Measurements from ENCODE around the gene SMAD2. TPM values are rescaled to one million over a fixed set of nuclear protein-coding genes. Genes with fewer than 3 reads are reported as not detected.

The SMAD2 gene
- total RNA-seq, 3 donors from 2014 or later: 129 to 147 (median 138) TPM

GRCh38 chr18:47917923-47918610 is 12.4 kb downstream of the SMAD2 start:
- no peak for DNase-seq
- Mint-ChIP-seq H3K4me1 (ENCODE audit: low read depth) (peaks cover 92% of the 10 kb centered on the region), H3K27me3 (ENCODE audit: low read depth) (no peaks in the 10 kb centered on the region), H3K4me3 (peak overlapping the region; percentile 71), H3K9me3 (no peaks in the 10 kb centered on the region), H3K36me3 (ENCODE audit: insufficient read depth) (peaks cover 23% of the 10 kb centered on the region)
- ATAC-seq: peak; percentile 69 to 72

GRCh38 chr18:47915930-47916329 is 14.5 kb downstream of the SMAD2 start:
- H3K36me3 Mint-ChIP-seq (ENCODE audit: insufficient read depth): peaks cover 19% of the 10 kb centered on the region
- H3K4me1 Mint-ChIP-seq (ENCODE audit: low read depth): peaks cover 93% of the 10 kb centered on the region
- DNase-seq (no peak), ATAC-seq (no peak)
- H3K27me3 Mint-ChIP-seq (ENCODE audit: low read depth): no peaks in the 10 kb centered on the region
- no peak overlapping the region for H3K4me3 Mint-ChIP-seq
- no peaks in the 10 kb centered on the region for H3K9me3 Mint-ChIP-seq

- Mint-ChIP-seq H3K4me1 (ENCODE audit: low read depth) (peaks cover 91% of the 10 kb centered on the region), H3K27me3 (ENCODE audit: low read depth) (no peaks in the 10 kb centered on the region), H3K4me3 (no peak overlapping the region), H3K9me3 (no peaks in the 10 kb centered on the region), H3K36me3 (ENCODE audit: insufficient read depth) (peaks cover 18% of the 10 kb centered on the region)
- DNase-seq: no peak
- no peak for ATAC-seq
These were observed 15.2 kb downstream of the SMAD2 start for GRCh38 chr18:47915229-47915628.

GRCh38 chr18:47912794-47913585 is 17.5 kb downstream of the SMAD2 start:
- ATAC-seq (peak; percentile 24 to 36), DNase-seq (no peak)
- peak overlapping the region; percentile 56 for H3K4me3 Mint-ChIP-seq
- H3K4me1 Mint-ChIP-seq (ENCODE audit: low read depth): peaks cover 91% of the 10 kb centered on the region
- H3K27me3 Mint-ChIP-seq (ENCODE audit: low read depth): no peaks in the 10 kb centered on the region
- H3K36me3 Mint-ChIP-seq (ENCODE audit: insufficient read depth): peaks cover 24% of the 10 kb centered on the region
- H3K9me3 Mint-ChIP-seq: no peaks in the 10 kb centered on the region

- peak; percentile 84 to 86 for ATAC-seq
- peaks cover 20% of the 10 kb centered on the region for H3K36me3 Mint-ChIP-seq (ENCODE audit: insufficient read depth)
These were observed 18.1 kb downstream of the SMAD2 start for GRCh38 chr18:47912343-47912742.

GRCh38 chr18:47911877-47912276 is 18.6 kb downstream of the SMAD2 start:
- Mint-ChIP-seq H3K36me3 (ENCODE audit: insufficient read depth) (peaks cover 21% of the 10 kb centered on the region), H3K4me1 (ENCODE audit: low read depth) (peaks cover 91% of the 10 kb centered on the region), H3K27me3 (ENCODE audit: low read depth) (no peaks in the 10 kb centered on the region), H3K9me3 (peaks cover 4% of the 10 kb centered on the region), H3K4me3 (no peak overlapping the region)
- DNase-seq (no peak), ATAC-seq (peak in 1 of 2 donors; percentile 22)

More at GRCh38 chr18:47912343-47912742, 18.1 kb downstream of the SMAD2 start:
- DNase-seq: no peak
- Mint-ChIP-seq H3K27me3 (ENCODE audit: low read depth) (no peaks in the 10 kb centered on the region), H3K4me3 (peak overlapping the region; percentile 14), H3K9me3 (no peaks in the 10 kb centered on the region), H3K4me1 (ENCODE audit: low read depth) (peaks cover 91% of the 10 kb centered on the region)

GRCh38 chr18:47909484-47909883 is 21.0 kb downstream of the SMAD2 start:
- ATAC-seq (no peak), DNase-seq (no peak)
- no peaks in the 10 kb centered on the region for H3K27me3 Mint-ChIP-seq (ENCODE audit: low read depth)
- H3K4me1 Mint-ChIP-seq (ENCODE audit: low read depth): peaks cover 90% of the 10 kb centered on the region
- H3K4me3 Mint-ChIP-seq: no peak overlapping the region
- H3K9me3 Mint-ChIP-seq: peaks cover 23% of the 10 kb centered on the region
- peaks cover 36% of the 10 kb centered on the region for H3K36me3 Mint-ChIP-seq (ENCODE audit: insufficient read depth)

- DNase-seq (no peak), ATAC-seq (no peak)
- peaks cover 89% of the 10 kb centered on the region for H3K4me1 Mint-ChIP-seq (ENCODE audit: low read depth)
- peaks cover 30% of the 10 kb centered on the region for H3K9me3 Mint-ChIP-seq
- H3K27me3 Mint-ChIP-seq (ENCODE audit: low read depth): no peaks in the 10 kb centered on the region
- H3K4me3 Mint-ChIP-seq: no peak overlapping the region
- H3K36me3 Mint-ChIP-seq (ENCODE audit: insufficient read depth): peaks cover 39% of the 10 kb centered on the region
These were observed 21.9 kb downstream of the SMAD2 start for GRCh38 chr18:47908592-47908991.

GRCh38 chr18:47906408-47906807 is 24.1 kb downstream of the SMAD2 start:
- Mint-ChIP-seq H3K36me3 (ENCODE audit: insufficient read depth) (peaks cover 52% of the 10 kb centered on the region), H3K9me3 (peaks cover 33% of the 10 kb centered on the region), H3K4me3 (no peak overlapping the region), H3K27me3 (ENCODE audit: low read depth) (no peaks in the 10 kb centered on the region), H3K4me1 (ENCODE audit: low read depth) (peaks cover 89% of the 10 kb centered on the region)
- DNase-seq (no peak), ATAC-seq (no peak)

GRCh38 chr18:47903809-47904208 is 26.6 kb downstream of the SMAD2 start:
- H3K4me3 Mint-ChIP-seq: no peak overlapping the region
- H3K9me3 Mint-ChIP-seq: peaks cover 38% of the 10 kb centered on the region
- ATAC-seq (no peak), DNase-seq (no peak)
- H3K36me3 Mint-ChIP-seq (ENCODE audit: insufficient read depth): peaks cover 39% of the 10 kb centered on the region
- peaks cover 90% of the 10 kb centered on the region for H3K4me1 Mint-ChIP-seq (ENCODE audit: low read depth)
- H3K27me3 Mint-ChIP-seq (ENCODE audit: low read depth): no peaks in the 10 kb centered on the region

- no peak for DNase-seq
- H3K4me3 Mint-ChIP-seq: peak overlapping the region; percentile 62
- H3K9me3 Mint-ChIP-seq: peaks cover 32% of the 10 kb centered on the region
- H3K27me3 Mint-ChIP-seq (ENCODE audit: low read depth): no peaks in the 10 kb centered on the region
- ATAC-seq: peak; percentile 78 to 79
- peaks cover 34% of the 10 kb centered on the region for H3K36me3 Mint-ChIP-seq (ENCODE audit: insufficient read depth)
- H3K4me1 Mint-ChIP-seq (ENCODE audit: low read depth): peaks cover 83% of the 10 kb centered on the region
These were observed 28.7 kb downstream of the SMAD2 start for GRCh38 chr18:47901624-47902362.

GRCh38 chr18:47899107-47899840 is 31.2 kb downstream of the SMAD2 start:
- Mint-ChIP-seq H3K4me3 (no peak overlapping the region), H3K36me3 (ENCODE audit: insufficient read depth) (peaks cover 39% of the 10 kb centered on the region), H3K9me3 (peaks cover 13% of the 10 kb centered on the region), H3K27me3 (ENCODE audit: low read depth) (no peaks in the 10 kb centered on the region), H3K4me1 (ENCODE audit: low read depth) (peaks cover 86% of the 10 kb centered on the region)
- no peak for DNase-seq
- ATAC-seq: no peak

GRCh38 chr18:47898696-47899095 is 31.8 kb downstream of the SMAD2 start:
- Mint-ChIP-seq H3K4me3 (no peak overlapping the region), H3K9me3 (peaks cover 8% of the 10 kb centered on the region), H3K36me3 (ENCODE audit: insufficient read depth) (peaks cover 43% of the 10 kb centered on the region), H3K4me1 (ENCODE audit: low read depth) (peaks cover 86% of the 10 kb centered on the region), H3K27me3 (ENCODE audit: low read depth) (no peaks in the 10 kb centered on the region)
- ATAC-seq: no peak
- no peak for DNase-seq

- peaks cover 82% of the 10 kb centered on the region for H3K4me1 Mint-ChIP-seq (ENCODE audit: low read depth)
- H3K9me3 Mint-ChIP-seq: peaks cover 4% of the 10 kb centered on the region
- H3K27me3 Mint-ChIP-seq (ENCODE audit: low read depth): no peaks in the 10 kb centered on the region
- ATAC-seq: no peak
- DNase-seq: no peak
- H3K36me3 Mint-ChIP-seq (ENCODE audit: insufficient read depth): peaks cover 41% of the 10 kb centered on the region
- H3K4me3 Mint-ChIP-seq: no peak overlapping the region
These were observed 32.4 kb downstream of the SMAD2 start for GRCh38 chr18:47898055-47898454.
